Measurements from ENCODE around the gene USP19.

DNA sequence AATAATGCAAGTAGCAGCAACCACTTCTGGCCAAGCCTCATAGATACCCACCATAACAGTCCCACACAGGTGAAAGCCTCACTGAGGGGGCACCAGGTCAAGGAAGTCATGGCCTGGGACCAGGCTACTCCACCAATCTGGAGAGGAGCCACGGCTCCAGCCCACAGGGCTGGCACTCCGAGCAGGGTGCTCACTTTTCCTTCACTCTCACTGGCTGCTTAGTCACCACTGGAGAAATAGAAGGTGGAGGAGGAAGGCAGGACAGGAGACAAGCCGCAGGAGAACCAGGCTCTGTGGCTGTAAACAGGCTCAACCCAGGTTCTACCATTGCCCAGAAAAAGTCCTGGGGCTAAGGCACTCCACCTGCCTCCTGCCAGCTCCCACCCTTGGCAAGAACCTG is 1.2 kb downstream of the USP19 start:
- TF ChIP-seq, protein P1, sequence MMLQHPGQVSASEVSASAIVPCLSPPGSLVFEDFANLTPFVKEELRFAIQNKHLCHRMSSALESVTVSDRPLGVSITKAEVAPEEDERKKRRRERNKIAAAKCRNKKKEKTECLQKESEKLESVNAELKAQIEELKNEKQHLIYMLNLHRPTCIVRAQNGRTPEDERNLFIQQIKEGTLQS (IDR thresholded peaks at IDR 0.05) = no peak
- TF ChIP-seq RXRA (IDR thresholded peaks at IDR 0.05) = no peak
- no peak for TF ChIP-seq SP1 (IDR thresholded peaks at IDR 0.05)
- TF ChIP-seq, protein P2, sequence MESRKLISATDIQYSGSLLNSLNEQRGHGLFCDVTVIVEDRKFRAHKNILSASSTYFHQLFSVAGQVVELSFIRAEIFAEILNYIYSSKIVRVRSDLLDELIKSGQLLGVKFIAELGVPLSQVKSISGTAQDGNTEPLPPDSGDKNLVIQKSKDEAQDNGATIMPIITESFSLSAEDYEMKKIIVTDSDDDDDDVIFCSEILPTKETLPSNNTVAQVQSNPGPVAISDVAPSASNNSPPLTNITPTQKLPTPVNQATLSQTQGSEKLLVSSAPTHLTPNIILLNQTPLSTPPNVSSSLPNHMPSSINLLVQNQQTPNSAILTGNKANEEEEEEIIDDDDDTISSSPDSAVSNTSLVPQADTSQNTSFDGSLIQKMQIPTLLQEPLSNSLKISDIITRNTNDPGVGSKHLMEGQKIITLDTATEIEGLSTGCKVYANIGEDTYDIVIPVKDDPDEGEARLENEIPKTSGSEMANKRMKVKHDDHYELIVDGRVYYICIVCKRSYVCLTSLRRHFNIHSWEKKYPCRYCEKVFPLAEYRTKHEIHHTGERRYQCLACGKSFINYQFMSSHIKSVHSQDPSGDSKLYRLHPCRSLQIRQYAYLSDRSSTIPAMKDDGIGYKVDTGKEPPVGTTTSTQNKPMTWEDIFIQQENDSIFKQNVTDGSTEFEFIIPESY (IDR thresholded peaks at IDR 0.05) = no peak
- TF ChIP-seq, protein P3, sequence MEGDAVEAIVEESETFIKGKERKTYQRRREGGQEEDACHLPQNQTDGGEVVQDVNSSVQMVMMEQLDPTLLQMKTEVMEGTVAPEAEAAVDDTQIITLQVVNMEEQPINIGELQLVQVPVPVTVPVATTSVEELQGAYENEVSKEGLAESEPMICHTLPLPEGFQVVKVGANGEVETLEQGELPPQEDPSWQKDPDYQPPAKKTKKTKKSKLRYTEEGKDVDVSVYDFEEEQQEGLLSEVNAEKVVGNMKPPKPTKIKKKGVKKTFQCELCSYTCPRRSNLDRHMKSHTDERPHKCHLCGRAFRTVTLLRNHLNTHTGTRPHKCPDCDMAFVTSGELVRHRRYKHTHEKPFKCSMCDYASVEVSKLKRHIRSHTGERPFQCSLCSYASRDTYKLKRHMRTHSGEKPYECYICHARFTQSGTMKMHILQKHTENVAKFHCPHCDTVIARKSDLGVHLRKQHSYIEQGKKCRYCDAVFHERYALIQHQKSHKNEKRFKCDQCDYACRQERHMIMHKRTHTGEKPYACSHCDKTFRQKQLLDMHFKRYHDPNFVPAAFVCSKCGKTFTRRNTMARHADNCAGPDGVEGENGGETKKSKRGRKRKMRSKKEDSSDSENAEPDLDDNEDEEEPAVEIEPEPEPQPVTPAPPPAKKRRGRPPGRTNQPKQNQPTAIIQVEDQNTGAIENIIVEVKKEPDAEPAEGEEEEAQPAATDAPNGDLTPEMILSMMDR (IDR thresholded peaks at IDR 0.05; ENCODE audit: low read depth, low read length, missing input control) = no peak
- TF ChIP-seq TAF1 (conservative IDR thresholded peaks at IDR 0.05) = no peak
- TF ChIP-seq RAD21 (IDR thresholded peaks at IDR 0.05) = no peak
- no peak for TF ChIP-seq YY1 (IDR thresholded peaks at IDR 0.05)
- TF ChIP-seq, protein P4, sequence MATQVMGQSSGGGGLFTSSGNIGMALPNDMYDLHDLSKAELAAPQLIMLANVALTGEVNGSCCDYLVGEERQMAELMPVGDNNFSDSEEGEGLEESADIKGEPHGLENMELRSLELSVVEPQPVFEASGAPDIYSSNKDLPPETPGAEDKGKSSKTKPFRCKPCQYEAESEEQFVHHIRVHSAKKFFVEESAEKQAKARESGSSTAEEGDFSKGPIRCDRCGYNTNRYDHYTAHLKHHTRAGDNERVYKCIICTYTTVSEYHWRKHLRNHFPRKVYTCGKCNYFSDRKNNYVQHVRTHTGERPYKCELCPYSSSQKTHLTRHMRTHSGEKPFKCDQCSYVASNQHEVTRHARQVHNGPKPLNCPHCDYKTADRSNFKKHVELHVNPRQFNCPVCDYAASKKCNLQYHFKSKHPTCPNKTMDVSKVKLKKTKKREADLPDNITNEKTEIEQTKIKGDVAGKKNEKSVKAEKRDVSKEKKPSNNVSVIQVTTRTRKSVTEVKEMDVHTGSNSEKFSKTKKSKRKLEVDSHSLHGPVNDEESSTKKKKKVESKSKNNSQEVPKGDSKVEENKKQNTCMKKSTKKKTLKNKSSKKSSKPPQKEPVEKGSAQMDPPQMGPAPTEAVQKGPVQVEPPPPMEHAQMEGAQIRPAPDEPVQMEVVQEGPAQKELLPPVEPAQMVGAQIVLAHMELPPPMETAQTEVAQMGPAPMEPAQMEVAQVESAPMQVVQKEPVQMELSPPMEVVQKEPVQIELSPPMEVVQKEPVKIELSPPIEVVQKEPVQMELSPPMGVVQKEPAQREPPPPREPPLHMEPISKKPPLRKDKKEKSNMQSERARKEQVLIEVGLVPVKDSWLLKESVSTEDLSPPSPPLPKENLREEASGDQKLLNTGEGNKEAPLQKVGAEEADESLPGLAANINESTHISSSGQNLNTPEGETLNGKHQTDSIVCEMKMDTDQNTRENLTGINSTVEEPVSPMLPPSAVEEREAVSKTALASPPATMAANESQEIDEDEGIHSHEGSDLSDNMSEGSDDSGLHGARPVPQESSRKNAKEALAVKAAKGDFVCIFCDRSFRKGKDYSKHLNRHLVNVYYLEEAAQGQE (IDR thresholded peaks at IDR 0.05) = no peak
- TF ChIP-seq, protein P5, sequence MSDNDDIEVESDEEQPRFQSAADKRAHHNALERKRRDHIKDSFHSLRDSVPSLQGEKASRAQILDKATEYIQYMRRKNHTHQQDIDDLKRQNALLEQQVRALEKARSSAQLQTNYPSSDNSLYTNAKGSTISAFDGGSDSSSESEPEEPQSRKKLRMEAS (IDR thresholded peaks at IDR 0.05) = no peak
- no peak for TF ChIP-seq JUND (IDR thresholded peaks at IDR 0.05)
- TF ChIP-seq GABPA (IDR thresholded peaks at IDR 0.05 in 1 of 2, conservative IDR thresholded peaks at IDR 0.05 in 1 of 2) = no peak
